ENCODE measurements around the gene TMEM101. TPM values are rescaled to one million over a fixed set of nuclear protein-coding genes. Genes with fewer than 3 reads are reported as not detected.
"Not testable (repeated sequence)": the region's sequence is repeated elsewhere in the genome, so short reads cannot be mapped to it uniquely, and the experiment has no call there.

TMEM101 gene
- total RNA-seq, 3 donors from 2014 or later: 28.6 to 80.8 (median 41.0) TPM

GRCh38 chr17:43970366-43970765 is 44.4 kb downstream of the TMEM101 start:
- no peaks in the 10 kb centered on the region for H3K27me3 ChIP-seq
- no peak overlapping the region for H3K27ac ChIP-seq
- intact Hi-C loops (cut with DNase I; ENCODE audit: low total_unique reads): no loop called here
- H3K4me1 ChIP-seq: no peaks in the 10 kb centered on the region
- no peak for TF ChIP-seq POLR2AphosphoS5 (IDR thresholded peaks at IDR 0.05)
- no peak for TF ChIP-seq POLR2A (IDR thresholded peaks at IDR 0.05)
- TF ChIP-seq CTCF (IDR thresholded peaks at IDR 0.05): no peak
- no peak for DNase-seq (ENCODE audit: low spot score in 2 of 2)
- H3K36me3 ChIP-seq: no peaks in the 10 kb centered on the region
- no peaks in the 10 kb centered on the region for H3K9me3 ChIP-seq
- H3K4me3 ChIP-seq: no peak overlapping the region

DNA sequence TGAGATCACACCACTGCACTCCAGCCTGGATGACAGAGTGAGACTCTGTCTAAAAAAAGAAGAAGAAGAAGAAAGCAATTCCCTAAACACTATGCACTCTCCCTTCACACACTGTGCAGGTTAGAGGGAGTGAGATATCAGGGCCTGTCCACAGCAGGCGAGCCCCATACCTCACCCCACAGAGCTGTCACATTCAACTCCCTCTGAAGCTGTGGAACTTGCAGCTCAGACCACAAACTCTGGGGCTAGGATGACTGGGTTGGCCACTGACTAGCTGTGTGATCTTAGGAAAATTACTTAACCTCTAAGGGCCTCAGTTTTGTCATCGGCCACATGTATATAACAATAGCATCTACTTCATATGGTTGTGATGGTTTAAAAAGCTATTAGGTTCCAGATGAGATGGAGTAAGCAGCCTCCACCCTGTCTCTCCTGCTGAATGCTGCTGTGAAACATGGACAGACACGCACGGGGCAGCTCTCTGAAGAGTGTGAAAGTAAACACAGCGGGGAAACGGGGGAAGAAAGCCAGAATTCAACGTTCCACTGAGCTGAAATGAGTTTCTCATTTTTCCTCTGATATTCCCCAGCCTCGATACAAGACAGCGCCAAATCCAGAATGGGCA is 47.4 kb downstream of the TMEM101 start:
- no peaks in the 10 kb centered on the region for H3K9me3 ChIP-seq
- H3K36me3 ChIP-seq: no peaks in the 10 kb centered on the region
- no peaks in the 10 kb centered on the region for H3K27me3 ChIP-seq
- intact Hi-C loops (cut with DNase I; ENCODE audit: low total_unique reads): no loop called here
- no peak overlapping the region for H3K27ac ChIP-seq
- DNase-seq (ENCODE audit: low spot score in 2 of 2): no peak
- TF ChIP-seq CTCF (IDR thresholded peaks at IDR 0.05): no peak
- no peak for TF ChIP-seq POLR2A (IDR thresholded peaks at IDR 0.05)
- TF ChIP-seq POLR2AphosphoS5 (IDR thresholded peaks at IDR 0.05): no peak
- H3K4me1 ChIP-seq: no peaks in the 10 kb centered on the region
- H3K4me3 ChIP-seq: no peak overlapping the region

GRCh38 chr17:43966276-43966675 is 48.5 kb downstream of the TMEM101 start:
- TF ChIP-seq POLR2A (IDR thresholded peaks at IDR 0.05) (no peak), CTCF (IDR thresholded peaks at IDR 0.05) (no peak)
- H3K4me3 ChIP-seq: no peak overlapping the region
- no peaks in the 10 kb centered on the region for H3K36me3 ChIP-seq
- no peak overlapping the region for H3K27ac ChIP-seq
- no peaks in the 10 kb centered on the region for H3K9me3 ChIP-seq
- H3K4me1 ChIP-seq: no peaks in the 10 kb centered on the region
- DNase-seq (ENCODE audit: low spot score in 2 of 2): no peak
- intact Hi-C loops (cut with DNase I; ENCODE audit: low total_unique reads): no loop called here
- no peaks in the 10 kb centered on the region for H3K27me3 ChIP-seq

- Histone ChIP-seq H3K27me3 (no peaks in the 10 kb centered on the region), H3K27ac (no peak overlapping the region), H3K4me1 (no peaks in the 10 kb centered on the region), H3K36me3 (no peaks in the 10 kb centered on the region), H3K9me3 (no peaks in the 10 kb centered on the region), H3K4me3 (no peak overlapping the region)
- no peak for DNase-seq (ENCODE audit: low spot score in 2 of 2)
- TF ChIP-seq CTCF (IDR thresholded peaks at IDR 0.05) (no peak), POLR2AphosphoS5 (IDR thresholded peaks at IDR 0.05) (no peak), POLR2A (IDR thresholded peaks at IDR 0.05) (no peak)
- intact Hi-C loops (cut with DNase I; ENCODE audit: low total_unique reads): no loop called here
Observed at GRCh38 chr17:43962479-43962878, 52.3 kb downstream of the TMEM101 start.

GRCh38 chr17:43961954-43962353 is 52.8 kb downstream of the TMEM101 start:
- TF ChIP-seq POLR2A (IDR thresholded peaks at IDR 0.05) (no peak), CTCF (IDR thresholded peaks at IDR 0.05) (no peak), POLR2AphosphoS5 (IDR thresholded peaks at IDR 0.05) (no peak)
- H3K27me3 ChIP-seq: no peaks in the 10 kb centered on the region
- intact Hi-C loops (cut with DNase I; ENCODE audit: low total_unique reads): no loop called here

GRCh38 chr17:43961292-43961691 is 53.5 kb downstream of the TMEM101 start:
- H3K9me3 ChIP-seq; DNase-seq (ENCODE audit: low spot score in 2 of 2); intact Hi-C loops (cut with DNase I; ENCODE audit: low total_unique reads); H3K27me3 ChIP-seq; H3K27ac ChIP-seq; H3K36me3 ChIP-seq; H3K4me1 ChIP-seq; H3K4me3 ChIP-seq: not testable (repeated sequence)

More at GRCh38 chr17:43961954-43962353, 52.8 kb downstream of the TMEM101 start:
- H3K9me3 ChIP-seq: no peaks in the 10 kb centered on the region
- no peak for DNase-seq (ENCODE audit: low spot score in 2 of 2)
- no peak overlapping the region for H3K4me3 ChIP-seq
- H3K4me1 ChIP-seq: no peaks in the 10 kb centered on the region
- no peak overlapping the region for H3K27ac ChIP-seq
- no peaks in the 10 kb centered on the region for H3K36me3 ChIP-seq

All from breast epithelium (tissue), 4 donors.